Jurkat, Clone E6-1 (cell line): ENCODE data around the gene CALY.
"Not testable (repeated sequence)": the region's sequence is repeated elsewhere in the genome, so short reads cannot be mapped to it uniquely, and the experiment has no call there.

Experiments
- DNase-seq: peaks from one replicate; pipeline ENCODE4 v3.0.0-alpha.2; 2011; ENCODE audit warnings: low read depth, low spot score
- H3K4me3 ChIP-seq: 2 replicates; pipeline ENCODE4 v1.5.1; 2011; ENCODE audit warnings: mild to moderate bottlenecking, low read length, control low read depth, moderate library complexity

The CALY gene

GRCh38 chr10:133336118-133336576, 549 bp downstream of the CALY start:
- no peak overlapping the region for H3K4me3 ChIP-seq
- DNase-seq = no peak

- no peak for DNase-seq
- H3K4me3 ChIP-seq = no peak overlapping the region
Measured at GRCh38 chr10:133335246-133336117, 1.2 kb downstream of the CALY start.

GRCh38 chr10:133334503-133335245, 2.0 kb downstream of the CALY start:
- no peak for DNase-seq
- H3K4me3 ChIP-seq = no peak overlapping the region

DNA sequence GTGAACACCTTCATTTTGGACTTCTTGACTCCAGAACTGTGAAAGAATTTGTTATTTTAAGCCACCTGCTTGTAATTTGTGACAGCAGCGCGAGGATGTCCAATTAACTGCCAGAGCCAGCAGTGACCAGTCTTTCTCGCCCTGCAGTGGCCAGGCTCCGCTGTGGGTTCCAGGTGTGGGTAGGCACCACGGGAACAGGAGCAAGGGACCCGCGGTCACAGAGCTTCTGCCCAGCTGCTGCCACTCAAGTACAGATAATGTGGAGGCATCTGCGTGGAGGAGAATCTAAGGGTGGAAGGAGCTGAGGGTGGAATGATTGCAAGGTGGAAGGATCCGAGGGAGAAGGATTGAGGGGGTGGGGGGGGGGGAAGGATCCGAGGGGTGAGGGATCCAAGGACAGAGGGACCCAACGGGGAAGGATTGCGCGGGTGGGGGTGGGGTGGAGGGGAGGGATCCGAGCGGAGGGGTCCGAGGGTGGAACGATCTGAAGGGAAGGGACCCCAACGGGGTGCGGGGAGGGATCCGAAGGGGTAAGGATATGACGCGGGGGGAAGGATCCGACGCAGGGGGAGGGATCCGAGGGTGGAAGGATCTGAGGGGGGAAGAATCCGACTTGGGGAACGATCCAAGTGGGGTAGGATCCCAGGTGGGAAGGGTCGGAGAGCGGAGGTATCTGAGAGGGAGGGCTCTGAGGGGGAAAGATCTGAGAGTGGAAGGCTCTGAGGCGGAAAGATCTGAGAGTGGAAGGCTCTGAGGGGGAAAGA, 3.6 kb downstream of the CALY start:
- H3K4me3 ChIP-seq = no peak overlapping the region
- no peak for DNase-seq

- peak; percentile 73 for DNase-seq
- peak overlapping the region; percentile 32 for H3K4me3 ChIP-seq
Measured at GRCh38 chr10:133329491-133330202, 7.0 kb downstream of the CALY start.

- H3K4me3 ChIP-seq = no peak overlapping the region
- no peak for DNase-seq
Measured at GRCh38 chr10:133328358-133329343, 8.0 kb downstream of the CALY start.

GRCh38 chr10:133327651-133328357, 8.9 kb downstream of the CALY start:
- DNase-seq = no peak
- no peak overlapping the region for H3K4me3 ChIP-seq

- no peak for DNase-seq
- H3K4me3 ChIP-seq = no peak overlapping the region
Measured at GRCh38 chr10:133326745-133327650, 9.7 kb downstream of the CALY start.

GRCh38 chr10:133326223-133326551, 10.5 kb downstream of the CALY start:
- no peak for DNase-seq
- no peak overlapping the region for H3K4me3 ChIP-seq

DNA sequence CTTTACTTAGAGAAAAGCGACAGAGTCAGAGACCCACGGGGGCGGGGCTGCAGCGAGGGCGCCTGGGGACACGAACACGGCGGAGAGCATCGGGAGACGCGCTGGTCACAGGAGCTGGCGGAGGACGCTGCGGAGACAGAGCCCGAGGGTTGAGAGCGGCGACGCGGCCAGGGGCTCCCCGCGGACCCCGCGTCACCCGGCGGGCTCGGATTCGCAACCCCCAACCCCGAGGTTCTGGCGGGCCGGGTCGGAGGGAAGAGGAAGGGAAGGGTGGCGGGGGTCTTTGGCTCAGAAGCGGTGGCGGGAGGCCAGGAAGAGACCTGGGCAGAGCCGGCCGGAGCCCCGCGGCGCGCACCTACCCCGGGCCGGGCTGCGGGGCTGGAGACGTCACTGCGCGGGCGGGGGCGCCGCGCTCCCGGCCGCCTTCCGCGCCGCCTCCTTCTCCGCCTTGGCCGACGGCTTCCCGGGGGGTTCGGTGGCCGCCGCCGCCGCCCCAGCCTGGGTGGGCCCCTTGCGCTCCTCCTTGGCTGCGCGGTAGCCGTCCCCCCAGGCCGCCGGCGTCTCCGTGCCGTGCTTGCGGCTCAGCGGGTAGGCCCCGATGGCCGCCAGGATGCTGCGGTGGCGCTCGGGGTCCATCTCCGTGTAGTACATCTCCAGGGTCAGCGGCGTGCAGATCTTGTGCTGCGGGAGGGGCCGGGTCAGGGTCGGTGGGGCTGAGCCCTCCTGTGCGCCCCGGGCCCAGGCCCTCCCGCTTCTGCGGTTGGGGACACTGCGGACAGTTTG, 11.1 kb downstream of the CALY start:
- DNase-seq = no peak
- H3K4me3 ChIP-seq = no peak overlapping the region

DNA sequence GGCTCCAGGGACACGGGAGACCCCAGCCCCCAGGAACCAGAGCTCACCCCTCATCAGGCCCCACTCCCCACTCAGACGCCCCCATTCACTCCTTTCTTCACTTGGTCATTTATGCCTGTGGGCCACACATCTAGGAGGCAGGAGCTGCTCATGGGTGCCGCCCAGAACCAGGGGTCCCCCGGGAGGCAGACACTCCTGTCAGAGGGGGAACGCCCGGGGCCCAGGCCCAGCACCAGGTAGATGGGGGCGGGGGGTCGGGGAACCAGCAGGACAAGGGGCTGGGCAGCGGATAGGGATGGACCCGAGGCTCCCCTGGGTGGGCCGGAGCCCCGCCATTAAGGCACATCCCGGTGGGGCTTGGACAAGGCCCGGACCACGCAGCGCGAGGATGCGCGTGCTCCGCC, 11.8 kb downstream of the CALY start:
- no peak for DNase-seq
- peak overlapping the region; percentile 13 for H3K4me3 ChIP-seq

DNA sequence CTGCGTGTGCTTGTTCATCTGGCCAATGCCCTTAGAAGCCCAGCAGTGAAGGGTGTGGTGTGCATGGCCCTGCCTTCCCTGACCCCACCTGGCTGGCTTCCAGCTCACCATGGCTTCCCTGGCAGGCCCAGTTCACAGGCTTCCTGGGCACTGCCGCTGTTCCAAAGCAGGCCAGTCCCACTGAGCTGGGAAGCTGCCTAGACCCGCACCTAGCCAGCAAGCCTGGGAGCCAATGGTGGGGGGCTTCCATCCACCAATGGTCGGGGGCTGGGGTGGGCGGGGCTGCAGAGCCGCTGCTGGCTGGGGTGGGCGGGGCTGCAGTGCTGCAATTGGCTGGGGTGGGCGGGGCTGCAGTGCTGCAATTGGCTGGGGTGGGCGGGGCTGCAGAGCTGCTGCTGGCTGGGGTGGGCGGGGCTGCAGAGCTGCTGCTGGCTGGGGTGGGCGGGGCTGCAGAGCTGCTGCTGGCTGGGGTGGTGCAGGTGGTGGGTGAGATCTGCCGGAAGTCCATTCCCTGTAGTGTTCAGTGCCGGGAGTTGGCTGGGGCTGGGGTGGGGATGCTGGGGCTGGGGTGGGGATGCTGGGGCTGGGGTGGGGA, 12.4 kb downstream of the CALY start:
- H3K4me3 ChIP-seq = peak overlapping the region; percentile 13
- DNase-seq = peak; percentile 71

GRCh38 chr10:133322064-133322709, 14.5 kb downstream of the CALY start:
- DNase-seq, H3K4me3 ChIP-seq: not testable (repeated sequence)

GRCh38 chr10:133320852-133321422, 15.8 kb downstream of the CALY start:
- not testable (repeated sequence) for DNase-seq, H3K4me3 ChIP-seq
